GM12878 (cell line): Measurements from ENCODE around the gene HDDC3. TPM values are rescaled to one million over a fixed set of nuclear protein-coding genes. Genes with fewer than 3 reads are reported as not detected.

ENCODE experiments used
- ASH2L ChIP-seq: fragments of 300-600, 200-600 bp; sonication (generic); IDR thresholded peaks from 2 replicates; pipeline ENCODE4 v1.6.1; 2017; ENCODE audit warnings: low read depth, mild to moderate bottlenecking, borderline replicate concordance
- CTCF ChIP-seq, 3 experiments: IDR thresholded peaks in 2 of 3; conservative IDR thresholded peaks in 1 of 3; 2 replicates each; pipeline ENCODE4 v1.5.1; 2011; ENCODE audit warnings: low read depth in 3 of 3, low read length in 3 of 3, mild to moderate bottlenecking in 3 of 3, control low read depth in 2 of 3, moderate library complexity in 2 of 3, inconsistent platforms in 1 of 3, mixed read lengths in 1 of 3; ENCODE audit not compliant: control insufficient read depth in 2 of 3, insufficient read depth in 1 of 3; ENCODE audit errors: extremely low read depth in 1 of 3
- EED ChIP-seq: sonication (generic); IDR thresholded peaks from 2 replicates; pipeline ENCODE4 v1.6.1; 2016; ENCODE audit warnings: antibody characterized with exemption, low read depth
- FOXK2 ChIP-seq: fragments of 450-650 bp; IDR thresholded peaks from 2 replicates; pipeline ENCODE4 v1.6.1; 2017; ENCODE audit warnings: mild to moderate bottlenecking, moderate library complexity
- HCFC1 ChIP-seq: fragments of 150-350 bp; IDR thresholded peaks from 2 replicates; pipeline ENCODE4 v1.6.1; 2014; ENCODE audit warnings: low read length
- POLR2A ChIP-seq: IDR thresholded peaks from 2 replicates; pipeline ENCODE4 v1.6.1; 2011; ENCODE audit warnings: low read depth, mild to moderate bottlenecking, low read length
- RAD21 ChIP-seq: IDR thresholded peaks from 2 replicates; pipeline ENCODE4 v1.6.1; 2011; ENCODE audit warnings: mild to moderate bottlenecking, low read depth, low read length, moderate library complexity; ENCODE audit not compliant: insufficient read depth
- SIN3A ChIP-seq: IDR thresholded peaks from 2 replicates; pipeline ENCODE4 v1.6.1; 2012; ENCODE audit warnings: low read depth, low read length, improper control_type of control experiment
- ZBTB4 ChIP-seq: fragments of 450-650 bp; formaldehyde crosslinking; IDR thresholded peaks from 2 replicates; pipeline ENCODE4 v1.4.0; 2022; ENCODE audit warnings: mild to moderate bottlenecking, moderate library complexity
- ZNF622 ChIP-seq: fragments of 450-650 bp; IDR thresholded peaks from 2 replicates; pipeline ENCODE4 v1.6.1; 2017; ENCODE audit warnings: mild to moderate bottlenecking, inconsistent platforms
- polyA plus RNA-seq, 11 experiments: library from polyadenylated mRNA; depleted of rRNA in 4 of 11; unstranded in 6 of 11; stranded (reverse) in 5 of 11; fragments of >200 nt; fragmentation: Nextera tagmentation in 4 of 11; fragmentation: Illumina TruSeq in 1 of 11; extraction: Ambion mirVana in 4 of 11; extraction: Trizol in 1 of 11; gene quantifications; 1 replicate in 1 of 11; 2 replicates in 10 of 11; pipeline versions ENCODE4 v1.2.1 to v1.2.3, GENCODE V29; 2011 to 2016; ENCODE audit warnings: inconsistent platforms in 2 of 11, missing spikeins in 2 of 11, low read depth in 1 of 11
- total RNA-seq, 4 experiments: library from RNA; depleted of rRNA in 3 of 4; stranded (reverse); fragments of >200 nt in 3 of 4; fragmentation: Illumina TruSeq in 1 of 4; extraction: Trizol in 1 of 4; gene quantifications; 2 replicates each; pipeline versions ENCODE4 v1.2.1 to v1.2.3, GENCODE V29; 2013 to 2021
- TF ChIP-seq, protein P1 (sequence below): fragments of 450-650 bp; formaldehyde crosslinking; IDR thresholded peaks from 2 replicates; pipeline ENCODE4 v1.4.0; 2020; ENCODE audit warnings: mild to moderate bottlenecking, moderate library complexity

HDDC3 gene
- total and polyA plus RNA-seq, 10 of the 15 experiments (the other 5 are each of a cell fraction or from before 2014, with no cell fraction given) = 5.6 to 39.5 (median 23.0) TPM

DNA sequence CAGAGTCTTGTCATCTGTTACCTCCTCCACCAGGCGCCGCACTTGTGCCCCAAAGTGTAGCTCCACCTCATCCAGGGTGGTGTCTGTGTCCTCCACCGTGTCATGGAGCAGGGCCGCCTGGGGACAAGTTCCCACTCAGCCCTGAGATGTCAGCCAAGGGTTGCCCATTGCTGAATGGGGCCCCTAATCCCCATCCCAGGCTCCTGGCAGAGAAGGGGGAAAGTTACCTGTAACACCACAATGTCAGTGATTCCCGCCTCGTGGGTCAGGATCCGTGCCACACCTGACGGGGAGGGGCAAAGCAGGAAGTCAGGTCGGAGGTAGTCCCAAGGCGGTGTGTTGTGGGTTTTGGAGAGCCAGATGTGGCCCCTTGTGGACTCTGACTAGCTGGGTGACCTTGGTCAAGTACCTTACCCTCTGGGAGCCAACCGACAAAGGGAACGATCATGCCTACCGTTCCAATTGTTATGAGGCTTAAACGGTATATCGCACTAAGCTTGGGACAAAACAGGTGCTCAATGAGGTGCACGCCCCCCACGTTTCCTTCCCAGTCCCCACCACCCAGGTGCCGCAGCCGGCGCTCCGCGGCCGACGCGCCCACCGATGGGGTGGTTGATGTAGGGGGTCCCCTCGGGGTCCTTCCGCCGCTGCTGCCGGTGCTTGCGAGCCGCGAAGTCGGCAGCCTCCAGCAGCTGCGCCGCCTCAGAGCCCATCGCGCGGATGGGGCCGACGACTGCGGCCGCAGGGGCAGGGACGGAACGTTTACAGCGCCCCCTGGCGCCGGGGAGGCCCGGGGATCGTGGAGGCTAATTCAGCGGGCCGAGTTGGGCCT, at the start of gene HDDC3 (continued):
- TF ChIP-seq, protein P1, sequence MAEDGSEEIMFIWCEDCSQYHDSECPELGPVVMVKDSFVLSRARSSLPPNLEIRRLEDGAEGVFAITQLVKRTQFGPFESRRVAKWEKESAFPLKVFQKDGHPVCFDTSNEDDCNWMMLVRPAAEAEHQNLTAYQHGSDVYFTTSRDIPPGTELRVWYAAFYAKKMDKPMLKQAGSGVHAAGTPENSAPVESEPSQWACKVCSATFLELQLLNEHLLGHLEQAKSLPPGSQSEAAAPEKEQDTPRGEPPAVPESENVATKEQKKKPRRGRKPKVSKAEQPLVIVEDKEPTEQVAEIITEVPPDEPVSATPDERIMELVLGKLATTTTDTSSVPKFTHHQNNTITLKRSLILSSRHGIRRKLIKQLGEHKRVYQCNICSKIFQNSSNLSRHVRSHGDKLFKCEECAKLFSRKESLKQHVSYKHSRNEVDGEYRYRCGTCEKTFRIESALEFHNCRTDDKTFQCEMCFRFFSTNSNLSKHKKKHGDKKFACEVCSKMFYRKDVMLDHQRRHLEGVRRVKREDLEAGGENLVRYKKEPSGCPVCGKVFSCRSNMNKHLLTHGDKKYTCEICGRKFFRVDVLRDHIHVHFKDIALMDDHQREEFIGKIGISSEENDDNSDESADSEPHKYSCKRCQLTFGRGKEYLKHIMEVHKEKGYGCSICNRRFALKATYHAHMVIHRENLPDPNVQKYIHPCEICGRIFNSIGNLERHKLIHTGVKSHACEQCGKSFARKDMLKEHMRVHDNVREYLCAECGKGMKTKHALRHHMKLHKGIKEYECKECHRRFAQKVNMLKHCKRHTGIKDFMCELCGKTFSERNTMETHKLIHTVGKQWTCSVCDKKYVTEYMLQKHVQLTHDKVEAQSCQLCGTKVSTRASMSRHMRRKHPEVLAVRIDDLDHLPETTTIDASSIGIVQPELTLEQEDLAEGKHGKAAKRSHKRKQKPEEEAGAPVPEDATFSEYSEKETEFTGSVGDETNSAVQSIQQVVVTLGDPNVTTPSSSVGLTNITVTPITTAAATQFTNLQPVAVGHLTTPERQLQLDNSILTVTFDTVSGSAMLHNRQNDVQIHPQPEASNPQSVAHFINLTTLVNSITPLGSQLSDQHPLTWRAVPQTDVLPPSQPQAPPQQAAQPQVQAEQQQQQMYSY (CRISPR knock-in tag) = no peak
- TF ChIP-seq POLR2A (peak; percentile 86), ZNF622 (no peak), HCFC1 (peak; percentile 48), RAD21 (0 out of 2 replicates have a peak, but pooled peaks have one; percentile 21), EED (no peak; the same call in 1 of the 2 replicates), CTCF (IDR thresholded peaks at IDR 0.05 in 2 of 3, conservative IDR thresholded peaks at IDR 0.05 in 1 of 3; ENCODE audit: control insufficient read depth in 2 of 3, extremely low read depth in 1 of 3, insufficient read depth in 1 of 3, low read depth in 3 of 3, low read length in 3 of 3) (peak; percentile 91 to 98 (median 92)), ZBTB4 (CRISPR knock-in tag) (peak; percentile 34; the same call in 1 of the 2 replicates), FOXK2 (no peak; the same call in 1 of the 2 replicates), ASH2L (no peak), SIN3A (peak; percentile 79)
